GM18951 (cell line): ENCODE data around the gene ANKRD40.

Experiments used
- POLR2A ChIP-seq: IDR thresholded peaks from 4 replicates; pipeline ENCODE4 v1.6.1; 2011; ENCODE audit warnings: mild to moderate bottlenecking; ENCODE audit not compliant: insufficient read length, insufficient read depth; ENCODE audit errors: extremely low read depth
- in situ Hi-C: fragments of 300-500 bp; cut with MboI; formaldehyde crosslinking; loops from one replicate; pipeline ENCODE4 v1.12.0; 2022; ENCODE audit warnings: low sequenced_read_pairs, mixed read lengths, inconsistent platforms; ENCODE audit not compliant: unreplicated experiment

Gene ANKRD40

GRCh38 chr17:50649042-50649908 is 58.4 kb downstream of the ANKRD40 start:
- in situ Hi-C loops, result no loop called here
- no peak for TF ChIP-seq POLR2A

DNA sequence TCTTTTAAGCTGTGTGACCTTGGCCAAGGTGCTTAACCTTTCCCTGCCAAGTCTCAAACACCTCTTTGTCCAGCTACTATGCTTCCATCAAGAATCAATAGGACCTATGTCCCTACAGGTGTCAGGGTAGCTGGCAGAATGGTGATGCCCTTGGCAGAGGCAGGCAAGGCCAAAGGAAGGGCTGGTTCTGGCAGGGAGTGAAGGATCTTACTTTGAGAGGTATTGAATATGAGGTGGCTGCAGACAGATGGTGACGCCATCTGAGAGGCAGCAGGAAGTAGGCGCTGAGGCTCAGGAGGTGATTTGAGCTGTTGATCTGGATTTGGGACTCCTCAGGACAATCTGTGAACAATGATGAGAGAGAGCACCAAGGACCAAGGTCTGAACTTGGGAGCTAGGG is 60.5 kb downstream of the ANKRD40 start:
- in situ Hi-C loops, result no loop called here
- no peak for TF ChIP-seq POLR2A

DNA sequence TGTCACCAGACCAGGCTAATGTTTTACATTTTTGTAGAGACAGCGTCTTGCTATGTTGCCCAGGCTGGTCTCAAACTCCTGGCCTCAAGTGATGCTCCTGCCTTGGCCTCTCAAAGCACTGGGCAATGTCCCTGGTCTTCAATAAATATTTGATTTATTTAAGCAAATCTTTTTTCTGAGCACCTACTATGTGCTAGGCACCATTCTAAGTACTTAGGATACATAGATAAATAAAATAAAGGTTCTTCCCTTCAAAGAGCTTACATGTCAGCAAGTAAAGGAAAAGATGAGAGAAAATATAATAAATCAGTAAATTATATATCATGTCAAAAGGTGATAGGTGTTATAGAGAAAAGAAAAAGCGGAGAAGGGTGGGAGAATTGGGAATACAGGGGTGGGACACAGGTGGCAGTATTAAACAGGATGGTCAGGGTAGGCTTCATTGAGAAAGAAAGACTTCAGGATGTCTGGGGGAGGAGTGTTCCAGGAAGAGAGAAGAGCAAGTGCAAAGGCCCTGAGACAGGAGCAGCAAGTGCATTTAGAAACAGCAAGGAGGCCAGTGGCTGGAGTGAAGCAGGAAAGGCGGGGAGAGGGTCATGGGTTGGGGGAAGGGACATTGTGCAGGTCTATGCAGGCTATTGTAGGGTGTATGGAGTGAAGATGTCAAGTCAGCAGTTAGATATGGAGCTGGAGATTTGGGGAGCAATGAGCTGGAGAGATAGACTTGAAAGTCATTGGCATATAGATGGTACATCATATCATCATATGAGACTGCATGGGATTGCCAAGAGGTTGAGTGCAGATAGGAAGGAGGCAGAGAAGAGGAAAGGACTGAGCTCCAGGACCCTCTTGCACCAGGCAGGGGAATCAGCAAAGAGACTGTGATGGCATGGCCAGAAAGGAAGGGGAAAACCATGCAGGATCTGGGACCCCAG is 61.7 kb downstream of the ANKRD40 start:
- TF ChIP-seq POLR2A, result no peak
- in situ Hi-C loops, result no loop called here
